Measurements from ENCODE around the gene SERTAD4.

DNA sequence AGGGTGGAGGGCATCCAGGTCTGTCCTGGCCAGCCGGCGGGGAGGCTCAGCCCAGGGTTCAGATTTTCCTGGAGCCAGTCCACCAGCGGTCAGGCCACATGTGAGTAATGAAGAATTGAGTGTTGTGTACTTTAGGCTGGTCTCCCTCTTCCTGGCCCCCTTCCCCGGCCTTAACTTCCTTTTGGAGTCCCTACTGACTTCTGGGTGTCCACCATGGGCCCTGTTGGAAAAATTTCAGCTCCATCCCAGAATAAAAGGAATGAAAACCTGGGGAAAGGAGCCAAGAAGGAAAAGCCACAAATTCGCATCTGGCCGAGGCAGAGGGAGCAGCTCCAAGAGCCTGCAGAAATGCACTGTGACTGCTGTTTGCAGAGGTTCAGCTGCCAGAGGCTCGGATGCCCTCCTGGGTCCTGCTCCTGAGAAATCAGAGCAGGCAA lies 60.6 kb downstream of the SERTAD4 start:
- TF ChIP-seq POLR2A (IDR thresholded peaks at IDR 0.05) = peak in 1 of 2 donors; percentile 15
- TF ChIP-seq, protein P1, sequence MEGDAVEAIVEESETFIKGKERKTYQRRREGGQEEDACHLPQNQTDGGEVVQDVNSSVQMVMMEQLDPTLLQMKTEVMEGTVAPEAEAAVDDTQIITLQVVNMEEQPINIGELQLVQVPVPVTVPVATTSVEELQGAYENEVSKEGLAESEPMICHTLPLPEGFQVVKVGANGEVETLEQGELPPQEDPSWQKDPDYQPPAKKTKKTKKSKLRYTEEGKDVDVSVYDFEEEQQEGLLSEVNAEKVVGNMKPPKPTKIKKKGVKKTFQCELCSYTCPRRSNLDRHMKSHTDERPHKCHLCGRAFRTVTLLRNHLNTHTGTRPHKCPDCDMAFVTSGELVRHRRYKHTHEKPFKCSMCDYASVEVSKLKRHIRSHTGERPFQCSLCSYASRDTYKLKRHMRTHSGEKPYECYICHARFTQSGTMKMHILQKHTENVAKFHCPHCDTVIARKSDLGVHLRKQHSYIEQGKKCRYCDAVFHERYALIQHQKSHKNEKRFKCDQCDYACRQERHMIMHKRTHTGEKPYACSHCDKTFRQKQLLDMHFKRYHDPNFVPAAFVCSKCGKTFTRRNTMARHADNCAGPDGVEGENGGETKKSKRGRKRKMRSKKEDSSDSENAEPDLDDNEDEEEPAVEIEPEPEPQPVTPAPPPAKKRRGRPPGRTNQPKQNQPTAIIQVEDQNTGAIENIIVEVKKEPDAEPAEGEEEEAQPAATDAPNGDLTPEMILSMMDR (IDR thresholded peaks at IDR 0.05) = no peak

Measured in uterus (tissue), 2 donors.